ENCODE measurements around the gene DUS2.
"Not testable (repeated sequence)": the region's sequence is repeated elsewhere in the genome, so short reads cannot be mapped to it uniquely, and the experiment has no call there.

- not testable (repeated sequence) for TF ChIP-seq POLR2A (IDR thresholded peaks at IDR 0.05; ENCODE audit: borderline replicate concordance, extremely low read depth, insufficient read depth, insufficient read length); CTCF (IDR thresholded peaks at IDR 0.05 in 2 of 3, conservative IDR thresholded peaks at IDR 0.05 in 1 of 3; ENCODE audit: borderline replicate concordance in 1 of 3, insufficient read depth in 1 of 3, low read depth in 2 of 3, low read length in 2 of 3); CEBPB (IDR thresholded peaks at IDR 0.05; ENCODE audit: low read depth); TCF7L2 (IDR thresholded peaks at IDR 0.05; ENCODE audit: borderline replicate concordance, extremely low read depth, insufficient read depth, insufficient read length); EZH2 (IDR thresholded peaks at IDR 0.05); YY1 (IDR thresholded peaks at IDR 0.05; ENCODE audit: extremely low read depth, insufficient replicate concordance, low read depth, low read length); FOSL1 (IDR thresholded peaks at IDR 0.05; ENCODE audit: low read depth)
Observed at GRCh38 chr16:68114939-68115338, 91.9 kb downstream of the DUS2 start.

Data from HCT116 (cell line).